HG03575 (cell line): ENCODE measurements around the gene VWC2L.

ENCODE experiments used
- ATAC-seq: cut with Tn5 transposase; IDR thresholded peaks from one replicate; pipeline ENCODE4 v1.9.1; 2021; ENCODE audit not compliant: unreplicated experiment, insufficient number of reproducible peaks, low FRiP score; ENCODE audit errors: extremely low read depth

VWC2L gene

GRCh38 chr2:214519258-214519818 is 108.5 kb downstream of the VWC2L start:
- ATAC-seq: no peak

GRCh38 chr2:214529021-214529420 is 118.2 kb downstream of the VWC2L start:
- no peak for ATAC-seq

- no peak for ATAC-seq
Measured at GRCh38 chr2:214529514-214529913, 118.7 kb downstream of the VWC2L start.

GRCh38 chr2:214533541-214533940 is 122.7 kb downstream of the VWC2L start:
- no peak for ATAC-seq

- ATAC-seq: no peak
Measured at GRCh38 chr2:214536625-214537024, 125.8 kb downstream of the VWC2L start.

GRCh38 chr2:214537929-214538328 is 127.1 kb downstream of the VWC2L start:
- ATAC-seq: no peak

GRCh38 chr2:214542295-214542694 is 131.4 kb downstream of the VWC2L start:
- ATAC-seq: no peak

GRCh38 chr2:214542866-214543265 is 132.0 kb downstream of the VWC2L start:
- ATAC-seq: no peak

GRCh38 chr2:214543386-214543955 is 132.6 kb downstream of the VWC2L start:
- no peak for ATAC-seq

GRCh38 chr2:214545898-214546542 is 135.2 kb downstream of the VWC2L start:
- no peak for ATAC-seq

GRCh38 chr2:214547931-214548330 is 137.1 kb downstream of the VWC2L start:
- ATAC-seq: no peak

- ATAC-seq: no peak
Measured at GRCh38 chr2:214549946-214550345, 139.1 kb downstream of the VWC2L start.

- ATAC-seq: no peak
Measured at GRCh38 chr2:214550786-214551185, 139.9 kb downstream of the VWC2L start.

GRCh38 chr2:214557884-214558283 is 147.0 kb downstream of the VWC2L start:
- no peak for ATAC-seq

- ATAC-seq: no peak
Measured at GRCh38 chr2:214558341-214558740, 147.5 kb downstream of the VWC2L start.

GRCh38 chr2:214560176-214560575 is 149.3 kb downstream of the VWC2L start:
- ATAC-seq: no peak

- no peak for ATAC-seq
Measured at GRCh38 chr2:214560618-214561190, 149.8 kb downstream of the VWC2L start.

GRCh38 chr2:214565246-214565645 is 154.4 kb downstream of the VWC2L start:
- no peak for ATAC-seq

GRCh38 chr2:214566457-214566856 is 155.6 kb downstream of the VWC2L start:
- no peak for ATAC-seq

- ATAC-seq: no peak
Measured at GRCh38 chr2:214569419-214570035, 158.7 kb downstream of the VWC2L start.
